Endodermal cell (in vitro differentiated cells): Measurements from ENCODE around the gene ZBP1. TPM values are rescaled to one million over a fixed set of nuclear protein-coding genes. Genes with fewer than 3 reads are reported as not detected.
A peak's percentile ranks its signal among the peaks of the same experiment; 100 is the strongest.

Experiments used
- DNase-seq: peaks from one replicate; pipeline ENCODE4 v3.0.0-alpha.2; 2017
- H3K27ac ChIP-seq: 2 replicates; pipeline ENCODE4 v1.5.1; 2013; ENCODE audit warnings: mild to moderate bottlenecking, low read depth, low read length, moderate library complexity
- H3K27me3 ChIP-seq: 2 replicates; pipeline ENCODE4 v1.6.1; 2013; ENCODE audit warnings: mild to moderate bottlenecking, low read length, moderate library complexity; ENCODE audit not compliant: insufficient read depth, control insufficient read depth, poor library complexity, severe bottlenecking
- H3K36me3 ChIP-seq: 2 replicates; pipeline ENCODE4 v1.7.0; 2013; ENCODE audit warnings: mild to moderate bottlenecking, low read length, moderate library complexity; ENCODE audit not compliant: control insufficient read depth, insufficient read depth
- H3K4me1 ChIP-seq: one replicate; pipeline ENCODE4 v1.7.0; 2013; ENCODE audit warnings: low read length; ENCODE audit not compliant: control insufficient read depth, insufficient read depth
- H3K4me3 ChIP-seq: 2 replicates; pipeline ENCODE4 v1.5.1; 2013; ENCODE audit warnings: mild to moderate bottlenecking, low read length, moderate library complexity
- H3K9ac ChIP-seq: 2 replicates; pipeline ENCODE4 v1.6.1; 2013; ENCODE audit warnings: mild to moderate bottlenecking, low read length, moderate library complexity; ENCODE audit not compliant: poor library complexity, severe bottlenecking; ENCODE audit errors: extremely low read depth
- H3K9me3 ChIP-seq: 2 replicates; pipeline ENCODE4 v1.6.1; 2013; ENCODE audit warnings: mild to moderate bottlenecking, low read length, moderate library complexity; ENCODE audit not compliant: control insufficient read depth
- H3K27ac Mint-ChIP-seq: 2 replicates; pipeline ENCODE4 v1.8.0; 2020; ENCODE audit warnings: mixed read lengths
- H3K27me3 Mint-ChIP-seq: 2 replicates; pipeline ENCODE4 v1.8.0; 2021; ENCODE audit warnings: mild to moderate bottlenecking, mixed read lengths; ENCODE audit not compliant: insufficient read depth
- H3K36me3 Mint-ChIP-seq: 2 replicates; pipeline ENCODE4 v1.8.0; 2020; ENCODE audit warnings: low read depth, mixed read lengths
- H3K4me1 Mint-ChIP-seq: 2 replicates; pipeline ENCODE4 v1.8.0; 2020; ENCODE audit warnings: mixed read lengths
- H3K4me3 Mint-ChIP-seq: 2 replicates; pipeline ENCODE4 v1.8.0; 2020; ENCODE audit warnings: mild to moderate bottlenecking, moderate library complexity, mixed read lengths
- H3K9me3 Mint-ChIP-seq: 2 replicates; pipeline ENCODE4 v1.8.0; 2020; ENCODE audit warnings: mild to moderate bottlenecking, mixed read lengths
- WGBS, 2 experiments: methylation state at CpG; one replicate each; pipeline versions ENCODE4 v1.1.5 to v1.1.7; 2013; ENCODE audit warnings: missing lambda C conversion rate in 2 of 2, mixed read lengths in 1 of 2; ENCODE audit not compliant: insufficient coverage in 1 of 2, insufficient read length in 1 of 2; 5-methylcytosine and 5-hydroxymethylcytosine counted together
- total RNA-seq, 2 donors: library from RNA; stranded (reverse); fragmentation: NEBNext Ultra II Directional in 1 of 2; extraction: Animal tissue kit (Norgen Biotek cat#: 25700) in 1 of 2; gene quantifications; 2 replicates in 1 of 2; 3 replicates in 1 of 2; pipeline ENCODE4 v1.2.1, GENCODE V29; 2021
- TF ChIP-seq, protein P1 (sequence below): fragments of 200-600 bp; sonication (generic); conservative IDR thresholded peaks from 2 replicates; pipeline ENCODE4 v1.5.0; 2021; ENCODE audit warnings: antibody characterized with exemption, mild to moderate bottlenecking

Gene ZBP1
- total RNA-seq, 2 donors from 2014 or later, result not detected

DNA sequence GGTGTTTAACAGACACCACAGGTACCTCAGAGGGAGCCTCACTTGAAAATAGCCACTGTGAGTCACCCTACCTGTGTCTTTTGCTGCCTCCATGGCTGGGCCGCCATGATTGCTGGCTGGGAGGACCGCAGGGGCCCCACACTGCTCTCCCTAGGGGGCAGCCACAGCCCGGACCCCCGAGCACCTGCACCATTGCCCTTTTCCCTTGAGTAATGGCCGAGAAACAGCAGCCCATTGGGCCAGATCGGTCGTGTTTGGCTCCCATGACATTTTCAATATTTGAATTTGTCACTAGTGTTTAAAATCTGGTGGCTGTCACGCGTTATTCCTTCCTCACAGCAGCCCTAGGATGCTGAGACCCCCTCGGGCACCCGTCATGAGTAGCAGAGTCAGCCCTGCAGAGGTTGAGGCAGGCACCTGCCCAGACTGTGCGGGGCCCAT is 6.7 kb downstream of the ZBP1 start:
- peak; percentile 13 for DNase-seq
- Histone ChIP-seq H3K4me1 (no peaks in the 10 kb centered on the region), H3K36me3 (no peaks in the 10 kb centered on the region), H3K27me3 (no peaks in the 10 kb centered on the region), H3K4me3 (no peak overlapping the region), H3K9ac (no peak overlapping the region), H3K9me3 (no peaks in the 10 kb centered on the region), H3K27ac (no peak overlapping the region)
- Mint-ChIP-seq H3K36me3 (no peaks in the 10 kb centered on the region), H3K4me1 (no peaks in the 10 kb centered on the region), H3K9me3 (no peaks in the 10 kb centered on the region), H3K27ac (no peak overlapping the region), H3K27me3 (peaks cover 7% of the 10 kb centered on the region), H3K4me3 (no peak overlapping the region)
- 90 to 98% methylated on average over 10 to 12 of the region's 12 CpGs for WGBS, 2 experiments
- TF ChIP-seq, protein P1, sequence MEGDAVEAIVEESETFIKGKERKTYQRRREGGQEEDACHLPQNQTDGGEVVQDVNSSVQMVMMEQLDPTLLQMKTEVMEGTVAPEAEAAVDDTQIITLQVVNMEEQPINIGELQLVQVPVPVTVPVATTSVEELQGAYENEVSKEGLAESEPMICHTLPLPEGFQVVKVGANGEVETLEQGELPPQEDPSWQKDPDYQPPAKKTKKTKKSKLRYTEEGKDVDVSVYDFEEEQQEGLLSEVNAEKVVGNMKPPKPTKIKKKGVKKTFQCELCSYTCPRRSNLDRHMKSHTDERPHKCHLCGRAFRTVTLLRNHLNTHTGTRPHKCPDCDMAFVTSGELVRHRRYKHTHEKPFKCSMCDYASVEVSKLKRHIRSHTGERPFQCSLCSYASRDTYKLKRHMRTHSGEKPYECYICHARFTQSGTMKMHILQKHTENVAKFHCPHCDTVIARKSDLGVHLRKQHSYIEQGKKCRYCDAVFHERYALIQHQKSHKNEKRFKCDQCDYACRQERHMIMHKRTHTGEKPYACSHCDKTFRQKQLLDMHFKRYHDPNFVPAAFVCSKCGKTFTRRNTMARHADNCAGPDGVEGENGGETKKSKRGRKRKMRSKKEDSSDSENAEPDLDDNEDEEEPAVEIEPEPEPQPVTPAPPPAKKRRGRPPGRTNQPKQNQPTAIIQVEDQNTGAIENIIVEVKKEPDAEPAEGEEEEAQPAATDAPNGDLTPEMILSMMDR, result no peak

DNA sequence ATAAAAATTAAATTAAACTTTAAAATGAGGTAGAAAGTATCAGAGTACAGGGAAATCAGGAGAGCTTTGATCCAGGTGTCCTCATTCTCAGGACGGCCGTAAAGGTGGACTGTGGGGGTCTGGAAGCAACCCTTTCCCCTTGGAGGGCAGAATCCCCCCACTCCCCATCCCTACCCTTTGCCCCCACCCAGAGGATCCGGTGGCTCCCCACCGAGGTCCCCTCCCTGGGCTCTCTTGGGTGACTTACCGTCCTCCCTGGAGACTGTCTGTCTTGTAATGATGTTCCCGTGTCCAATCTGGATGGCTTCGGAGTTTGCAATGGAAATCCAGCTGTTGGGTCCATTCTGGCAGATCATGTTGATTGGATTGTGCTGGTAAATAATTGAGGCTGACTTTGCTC is 7.3 kb downstream of the ZBP1 start:
- no peaks in the 10 kb centered on the region for H3K36me3 ChIP-seq
- DNase-seq, result peak; percentile 17
- H3K27me3 ChIP-seq, result no peaks in the 10 kb centered on the region
- no peaks in the 10 kb centered on the region for H3K9me3 Mint-ChIP-seq
- H3K27me3 Mint-ChIP-seq, result peaks cover 4% of the 10 kb centered on the region
- H3K4me3 Mint-ChIP-seq, result no peak overlapping the region
- H3K27ac Mint-ChIP-seq, result no peak overlapping the region
- TF ChIP-seq, protein P1, result no peak
- H3K27ac ChIP-seq, result no peak overlapping the region
- H3K36me3 Mint-ChIP-seq, result no peaks in the 10 kb centered on the region
- no peaks in the 10 kb centered on the region for H3K4me1 ChIP-seq
- WGBS, 2 experiments, result 92 to 100% methylated on average over 2 to 7 of the region's 7 CpGs
- no peaks in the 10 kb centered on the region for H3K9me3 ChIP-seq
- H3K4me1 Mint-ChIP-seq, result no peaks in the 10 kb centered on the region
- no peak overlapping the region for H3K9ac ChIP-seq
- no peak overlapping the region for H3K4me3 ChIP-seq

DNA sequence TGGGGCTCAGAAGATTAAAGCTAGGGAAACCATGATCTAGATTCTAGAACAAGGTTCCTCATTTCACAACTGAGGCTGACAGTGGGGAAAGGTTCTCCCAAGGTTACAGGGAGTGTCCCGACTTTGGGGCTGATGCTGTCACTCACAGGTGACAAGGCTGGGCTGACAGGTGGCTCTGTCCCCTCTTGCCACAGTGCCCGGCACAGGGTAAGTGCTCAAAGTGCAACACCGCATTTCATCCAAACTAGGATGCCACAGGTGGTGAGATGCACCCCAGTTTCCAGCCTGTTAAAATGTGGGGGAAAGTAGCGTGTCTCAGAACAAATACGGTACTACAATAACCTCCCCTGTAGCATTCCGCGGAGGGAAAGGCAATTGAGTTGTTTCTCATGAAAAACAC is 7.8 kb downstream of the ZBP1 start:
- Mint-ChIP-seq H3K4me1 (no peaks in the 10 kb centered on the region), H3K4me3 (no peak overlapping the region), H3K27me3 (peaks cover 4% of the 10 kb centered on the region), H3K27ac (no peak overlapping the region), H3K36me3 (no peaks in the 10 kb centered on the region), H3K9me3 (no peaks in the 10 kb centered on the region)
- no peaks in the 10 kb centered on the region for H3K27me3 ChIP-seq
- no peaks in the 10 kb centered on the region for H3K9me3 ChIP-seq
- no peaks in the 10 kb centered on the region for H3K36me3 ChIP-seq
- no peak overlapping the region for H3K4me3 ChIP-seq
- no peak overlapping the region for H3K9ac ChIP-seq
- TF ChIP-seq, protein P1, result no peak
- 88 to 94% methylated on average over 7 of the region's 7 CpGs for WGBS, 2 experiments
- H3K4me1 ChIP-seq, result no peaks in the 10 kb centered on the region
- DNase-seq, result peak; percentile 7
- no peak overlapping the region for H3K27ac ChIP-seq
